Vagina (tissue), 2 donors: ENCODE results near the gene DSCAML1. TPM values are rescaled to one million over a fixed set of nuclear protein-coding genes. Genes with fewer than 3 reads are reported as not detected.

Source experiments
- DNase-seq, 2 donors: peaks; one replicate each; pipeline ENCODE4 v3.0.0-alpha.2; 2017; ENCODE audit errors: extremely low spot score in 2 of 2
- H3K27ac ChIP-seq: fragments of 200-600 bp; sonication (generic); one replicate; pipeline ENCODE4 v1.5.1; 2019
- H3K27me3 ChIP-seq: fragments of 200-600 bp; sonication (generic); one replicate; pipeline ENCODE4 v1.5.1; 2019
- H3K36me3 ChIP-seq, 2 donors: fragments of 200-600 bp; sonication (generic); one replicate each; pipeline ENCODE4 v1.5.1; 2017 to 2019
- H3K4me1 ChIP-seq: fragments of 200-600 bp; sonication (generic); one replicate; pipeline ENCODE4 v1.5.1; 2019
- H3K4me3 ChIP-seq, 2 donors: fragments of 200-600 bp; sonication (generic); 1 replicate in 1 of 2; 2 replicates in 1 of 2; pipeline ENCODE4 v1.5.1; 2016 to 2019
- H3K9me3 ChIP-seq: fragments of 200-600 bp; sonication (generic); one replicate; pipeline ENCODE4 v1.5.1; 2019
- POLR2A ChIP-seq, 2 donors: fragments of 450-650 bp; IDR thresholded peaks; one replicate each; pipeline ENCODE4 v1.6.1; 2017; ENCODE audit warnings: antibody characterized with exemption in 2 of 2, mild to moderate bottlenecking in 2 of 2, moderate library complexity in 2 of 2
- POLR2AphosphoS5 ChIP-seq, 2 donors: sonication (generic); formaldehyde crosslinking; IDR thresholded peaks; one replicate each; pipeline ENCODE4 v1.9.0; 2017; ENCODE audit warnings: antibody characterized with exemption in 2 of 2, mild to moderate bottlenecking in 2 of 2, low read depth in 1 of 2; ENCODE audit not compliant: insufficient read depth in 1 of 2
- intact Hi-C: fragments of 100-400 bp; cut with DNase I; formaldehyde crosslinking; loops from one replicate; pipeline ENCODE4 v1.15.1; 2023
- total RNA-seq: library from RNA; depleted of rRNA; stranded (reverse); fragments of >200 nt; gene quantifications from one replicate; pipeline ENCODE4 v1.2.3, GENCODE V29; 2016
- TF ChIP-seq, protein P1 (sequence below), 3 experiments: fragments of 450-650 bp in 2 of 3; fragments of 200-600 bp in 1 of 3; sonication (generic) in 1 of 3; IDR thresholded peaks; one replicate each; pipeline ENCODE4 v1.5.1; 2017 to 2019; ENCODE audit warnings: antibody characterized with exemption in 3 of 3, mild to moderate bottlenecking in 2 of 3, moderate library complexity in 2 of 3

Gene DSCAML1
- total RNA-seq, 1 donor from 2014 or later = 0.25 TPM

DNA sequence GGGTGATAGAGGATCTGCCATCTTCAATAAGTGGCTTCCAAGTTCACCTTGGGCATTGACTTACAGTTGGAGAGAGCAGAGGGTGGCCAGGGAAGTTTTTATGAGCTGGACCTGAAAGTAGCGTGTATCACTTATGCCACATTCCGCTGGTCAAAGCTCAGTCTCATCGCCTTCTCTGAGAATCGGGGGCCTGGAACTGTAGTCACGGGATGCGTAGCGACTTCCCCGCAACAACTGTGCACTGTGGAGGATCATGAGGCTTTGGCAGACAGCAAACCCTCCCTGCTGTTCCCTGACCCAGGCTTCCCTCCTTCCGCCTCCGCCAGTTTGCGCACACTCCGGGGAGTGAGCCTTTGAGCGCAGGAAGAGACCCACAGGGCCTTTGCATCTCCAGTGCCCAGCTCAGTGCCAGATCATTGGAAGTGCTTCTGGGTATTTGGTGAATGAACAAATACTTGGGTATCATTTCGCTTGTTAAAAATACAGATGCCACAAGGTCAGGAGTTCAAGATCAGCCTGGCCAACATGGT is 373.9 kb downstream of the DSCAML1 start:
- H3K36me3 ChIP-seq = no peaks in the 10 kb centered on the region
- H3K27ac ChIP-seq = no peak overlapping the region
- intact Hi-C loops = loop anchor here (10.0 kb wide), 1 partner anchor 392 kb away; no protein-coding TSS in a partner anchor
- H3K9me3 ChIP-seq = no peaks in the 10 kb centered on the region
- DNase-seq = no peak
- peaks cover 7% of the 10 kb centered on the region for H3K4me1 ChIP-seq
- TF ChIP-seq, protein P1, sequence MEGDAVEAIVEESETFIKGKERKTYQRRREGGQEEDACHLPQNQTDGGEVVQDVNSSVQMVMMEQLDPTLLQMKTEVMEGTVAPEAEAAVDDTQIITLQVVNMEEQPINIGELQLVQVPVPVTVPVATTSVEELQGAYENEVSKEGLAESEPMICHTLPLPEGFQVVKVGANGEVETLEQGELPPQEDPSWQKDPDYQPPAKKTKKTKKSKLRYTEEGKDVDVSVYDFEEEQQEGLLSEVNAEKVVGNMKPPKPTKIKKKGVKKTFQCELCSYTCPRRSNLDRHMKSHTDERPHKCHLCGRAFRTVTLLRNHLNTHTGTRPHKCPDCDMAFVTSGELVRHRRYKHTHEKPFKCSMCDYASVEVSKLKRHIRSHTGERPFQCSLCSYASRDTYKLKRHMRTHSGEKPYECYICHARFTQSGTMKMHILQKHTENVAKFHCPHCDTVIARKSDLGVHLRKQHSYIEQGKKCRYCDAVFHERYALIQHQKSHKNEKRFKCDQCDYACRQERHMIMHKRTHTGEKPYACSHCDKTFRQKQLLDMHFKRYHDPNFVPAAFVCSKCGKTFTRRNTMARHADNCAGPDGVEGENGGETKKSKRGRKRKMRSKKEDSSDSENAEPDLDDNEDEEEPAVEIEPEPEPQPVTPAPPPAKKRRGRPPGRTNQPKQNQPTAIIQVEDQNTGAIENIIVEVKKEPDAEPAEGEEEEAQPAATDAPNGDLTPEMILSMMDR (IDR thresholded peaks at IDR 0.05) = no peak
- TF ChIP-seq POLR2AphosphoS5 (IDR thresholded peaks at IDR 0.05; ENCODE audit: insufficient read depth in 1 of 2, low read depth in 1 of 2) (no peak), POLR2A (IDR thresholded peaks at IDR 0.05) (no peak)
- H3K27me3 ChIP-seq = no peaks in the 10 kb centered on the region
- no peak overlapping the region for H3K4me3 ChIP-seq

DNA sequence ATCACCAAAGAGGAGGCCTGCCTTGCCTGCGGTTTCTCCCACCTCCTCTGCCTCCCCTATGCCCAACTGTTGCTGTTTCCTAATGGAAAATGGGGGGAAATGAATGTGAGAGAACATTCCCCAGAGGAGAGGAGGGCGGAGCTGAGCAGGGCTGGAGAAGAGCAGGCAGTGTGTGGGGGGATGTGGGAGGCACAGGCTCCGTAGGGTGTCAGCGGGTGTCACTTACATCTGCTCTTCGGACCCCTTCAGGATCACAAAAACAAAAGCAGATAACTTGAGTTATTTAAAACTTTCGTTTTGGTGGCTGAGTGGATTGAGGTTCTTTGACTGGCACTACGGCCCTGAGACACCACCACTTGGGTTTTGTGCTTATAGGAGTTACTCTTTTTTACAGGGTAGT is 375.5 kb downstream of the DSCAML1 start:
- no peaks in the 10 kb centered on the region for H3K27me3 ChIP-seq
- TF ChIP-seq POLR2AphosphoS5 (IDR thresholded peaks at IDR 0.05; ENCODE audit: insufficient read depth in 1 of 2, low read depth in 1 of 2) (no peak), POLR2A (IDR thresholded peaks at IDR 0.05) (no peak)
- TF ChIP-seq, protein P1 (IDR thresholded peaks at IDR 0.05) = no peak
- intact Hi-C loops = loop anchor here (10.0 kb wide), 1 partner anchor 393 kb away; no protein-coding TSS in a partner anchor
- H3K27ac ChIP-seq = no peak overlapping the region
- DNase-seq = no peak
- H3K4me1 ChIP-seq = peaks cover 6% of the 10 kb centered on the region
- no peak overlapping the region for H3K4me3 ChIP-seq
- H3K9me3 ChIP-seq = no peaks in the 10 kb centered on the region
- no peaks in the 10 kb centered on the region for H3K36me3 ChIP-seq

DNA sequence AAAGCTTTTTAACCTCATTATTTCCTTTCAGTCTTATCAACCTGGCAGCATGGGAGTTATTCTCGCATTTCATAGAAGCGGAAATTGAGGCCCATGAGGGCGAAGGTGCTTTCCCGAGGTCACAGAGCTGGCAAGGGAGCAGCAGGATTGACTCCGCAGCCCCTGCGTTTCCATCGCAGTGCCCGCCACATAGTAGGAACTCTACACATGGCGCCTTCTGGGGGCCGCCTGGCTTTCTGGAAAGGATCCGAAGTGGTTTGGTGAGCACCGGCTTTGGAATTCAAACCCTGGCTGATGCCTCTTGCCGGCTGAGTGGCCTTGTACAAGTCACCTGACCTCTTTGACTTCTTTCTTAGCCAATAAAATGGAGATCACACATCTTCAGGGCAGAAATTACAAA is 376.0 kb downstream of the DSCAML1 start:
- DNase-seq = no peak
- no peaks in the 10 kb centered on the region for H3K9me3 ChIP-seq

DNA sequence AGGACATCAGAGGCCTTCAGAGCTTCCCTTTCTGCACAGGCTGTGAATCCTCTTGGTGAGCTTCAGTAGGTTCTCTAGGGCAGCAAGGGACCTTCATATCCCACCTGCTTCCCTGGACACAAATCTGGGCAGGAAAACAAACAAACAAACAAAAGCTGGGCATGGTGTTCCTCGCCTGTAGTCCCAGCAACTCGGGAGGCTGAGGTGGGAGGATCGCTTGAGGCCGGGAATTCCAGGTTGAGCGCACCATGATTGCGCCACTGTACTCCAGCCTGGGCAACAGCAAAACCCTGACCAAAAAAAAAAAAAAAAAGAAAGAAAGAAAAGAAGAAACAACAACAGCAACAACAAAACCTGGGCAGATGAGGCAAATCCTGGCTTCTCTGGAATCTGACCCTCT is 376.4 kb downstream of the DSCAML1 start:
- H3K9me3 ChIP-seq = no peaks in the 10 kb centered on the region
- no peak overlapping the region for H3K4me3 ChIP-seq
- DNase-seq = no peak
- H3K4me1 ChIP-seq = no peaks in the 10 kb centered on the region
- H3K36me3 ChIP-seq = no peaks in the 10 kb centered on the region
- H3K27ac ChIP-seq = no peak overlapping the region
- TF ChIP-seq POLR2A (IDR thresholded peaks at IDR 0.05) (no peak), POLR2AphosphoS5 (IDR thresholded peaks at IDR 0.05; ENCODE audit: insufficient read depth in 1 of 2, low read depth in 1 of 2) (no peak)
- TF ChIP-seq, protein P1 (IDR thresholded peaks at IDR 0.05) = no peak
- no peaks in the 10 kb centered on the region for H3K27me3 ChIP-seq
- intact Hi-C loops = loop anchor here (10.0 kb wide), 1 partner anchor 394 kb away; no protein-coding TSS in a partner anchor

More for the DNA sequence above, 376.0 kb downstream of the DSCAML1 start:
- H3K36me3 ChIP-seq = no peaks in the 10 kb centered on the region
- H3K4me1 ChIP-seq = peaks cover 1% of the 10 kb centered on the region
- H3K27me3 ChIP-seq = no peaks in the 10 kb centered on the region
- H3K4me3 ChIP-seq = no peak overlapping the region
- TF ChIP-seq, protein P1 (IDR thresholded peaks at IDR 0.05) = no peak
- TF ChIP-seq POLR2AphosphoS5 (IDR thresholded peaks at IDR 0.05; ENCODE audit: insufficient read depth in 1 of 2, low read depth in 1 of 2) = no peak
- no peak for TF ChIP-seq POLR2A (IDR thresholded peaks at IDR 0.05)
- intact Hi-C loops = loop anchor here (10.0 kb wide), 1 partner anchor 394 kb away; no protein-coding TSS in a partner anchor
- H3K27ac ChIP-seq = no peak overlapping the region

GRCh38 chr11:117420143-117420485 is 376.9 kb downstream of the DSCAML1 start:
- Histone ChIP-seq H3K9me3 (no peaks in the 10 kb centered on the region), H3K36me3 (no peaks in the 10 kb centered on the region), H3K4me1 (no peaks in the 10 kb centered on the region), H3K4me3 (no peak overlapping the region), H3K27me3 (no peaks in the 10 kb centered on the region), H3K27ac (no peak overlapping the region)
- no peak for TF ChIP-seq POLR2A (IDR thresholded peaks at IDR 0.05)
- no peak for TF ChIP-seq POLR2AphosphoS5 (IDR thresholded peaks at IDR 0.05; ENCODE audit: insufficient read depth in 1 of 2, low read depth in 1 of 2)
- TF ChIP-seq, protein P1 (IDR thresholded peaks at IDR 0.05) = no peak
- DNase-seq = no peak
- intact Hi-C loops = loop anchor here (10.0 kb wide), 1 partner anchor 395 kb away; no protein-coding TSS in a partner anchor
